OCI-LY7 (cell line): ENCODE results near the gene CERS6. TPM values are rescaled to one million over a fixed set of nuclear protein-coding genes. Genes with fewer than 3 reads are reported as not detected.

Source experiments
- BruUV-seq: library from RNA; stranded (reverse); fragments of 400-500 nt; replicated peaks from 2 replicates; lab custom pipeline; 2021; lab: Mats Ljungman, UMichigan
- CTCF ChIA-PET: fragments of 300-600 bp; sonication (Branson Sonifier 250); formaldehyde crosslinking; loops from one replicate; lab custom pipeline; 2022; ENCODE audit warnings: antibody characterized with exemption; ENCODE audit not compliant: unreplicated experiment; lab: Charles Lee
- POLR2A ChIA-PET: fragments of 300-600 bp; sonication (Branson Sonifier 250); formaldehyde crosslinking; loops from one replicate; lab custom pipeline; 2022; ENCODE audit warnings: antibody characterized with exemption; lab: Charles Lee
- DNase-seq: peaks from one replicate; pipeline ENCODE4 v3.0.0-alpha.2; 2015; ENCODE audit warnings: low spot score
- H2AFZ ChIP-seq: fragments of 200-600 bp; sonication (generic), shearing (Covaris generic); 2 replicates; pipeline ENCODE4 v1.6.1; 2014; ENCODE audit warnings: mild to moderate bottlenecking, antibody characterized with exemption, low read length, moderate library complexity
- H3K27ac ChIP-seq: fragments of 200-600 bp; sonication (generic); 2 replicates; pipeline ENCODE4 v1.5.1; 2014; ENCODE audit warnings: mixed run types, low read depth, mild to moderate bottlenecking, moderate library complexity, low read length, inconsistent platforms; ENCODE audit not compliant: poor library complexity, severe bottlenecking
- H3K36me3 ChIP-seq: fragments of 200-600 bp; sonication (generic); 2 replicates; pipeline ENCODE4 v1.6.1; 2014; ENCODE audit warnings: mild to moderate bottlenecking, antibody characterized with exemption, low read length, moderate library complexity, mixed read lengths; ENCODE audit not compliant: insufficient read depth
- H3K4me1 ChIP-seq: fragments of 200-600 bp; sonication (generic); 2 replicates; pipeline ENCODE4 v1.5.1; 2014; ENCODE audit warnings: mild to moderate bottlenecking, low read length; ENCODE audit not compliant: insufficient read depth, poor library complexity, severe bottlenecking
- H3K4me2 ChIP-seq: fragments of 200-600 bp; sonication (generic); 2 replicates; pipeline ENCODE4 v1.6.1; 2014; ENCODE audit warnings: mild to moderate bottlenecking, low read length
- H3K4me3 ChIP-seq: fragments of 200-600 bp; sonication (generic); 2 replicates; pipeline ENCODE4 v1.5.1; 2014; ENCODE audit warnings: mild to moderate bottlenecking, low read depth, low read length; ENCODE audit not compliant: poor library complexity, severe bottlenecking
- H3K79me2 ChIP-seq: fragments of 200-600 bp; sonication (generic); 2 replicates; pipeline ENCODE4 v1.6.1; 2016; ENCODE audit warnings: low read depth, mild to moderate bottlenecking, low read length, moderate library complexity, mixed read lengths; ENCODE audit not compliant: insufficient read depth
- H3K9me2 ChIP-seq: fragments of 200-600 bp; sonication (generic); 2 replicates; pipeline ENCODE4 v1.6.1; 2016; ENCODE audit warnings: mild to moderate bottlenecking, low read length, mixed read lengths; ENCODE audit not compliant: insufficient read depth
- H3K9me3 ChIP-seq: fragments of 200-600 bp; sonication (generic); 2 replicates; pipeline ENCODE4 v1.6.1; 2014; ENCODE audit warnings: mild to moderate bottlenecking, mixed run types, low read length, mixed read lengths
- H4K20me1 ChIP-seq: fragments of 200-600 bp; sonication (generic); 2 replicates; pipeline ENCODE4 v1.6.1; 2014; ENCODE audit warnings: mild to moderate bottlenecking, antibody characterized with exemption, low read length, moderate library complexity, mixed read lengths; ENCODE audit not compliant: insufficient read depth
- EZH2phosphoT487 ChIP-seq: fragments of 200-600 bp; sonication (generic); IDR thresholded peaks from 2 replicates; pipeline ENCODE4 v1.6.1; 2018; ENCODE audit warnings: low read depth, borderline replicate concordance, mild to moderate bottlenecking, mixed run types, antibody characterized with exemption, low read length, moderate library complexity, mixed read lengths
- intact Hi-C: fragments of 100-400 bp; cut with micrococcal nuclease; formaldehyde crosslinking; loops from one replicate; pipeline ENCODE4 v1.10.0; 2022; ENCODE audit not compliant: unreplicated experiment
- total RNA-seq, 2 experiments: library from RNA; depleted of rRNA in 1 of 2; stranded (reverse); fragments of >200 nt in 1 of 2; shearing (Covaris generic) in 1 of 2; gene quantifications; 2 replicates each; pipeline ENCODE4 v1.2.3, GENCODE V29; 2014 to 2022
- TF ChIP-seq, protein P1 (sequence below): fragments of 200-600 bp; sonication (generic); conservative IDR thresholded peaks from 2 replicates; pipeline ENCODE4 v1.5.1; 2014; ENCODE audit warnings: mild to moderate bottlenecking, antibody characterized with exemption, low read length, moderate library complexity, mixed read lengths

The CERS6 gene
- total RNA-seq, 2 experiments from 2014 or later = 0.04 TPM; not detected in 1

DNA sequence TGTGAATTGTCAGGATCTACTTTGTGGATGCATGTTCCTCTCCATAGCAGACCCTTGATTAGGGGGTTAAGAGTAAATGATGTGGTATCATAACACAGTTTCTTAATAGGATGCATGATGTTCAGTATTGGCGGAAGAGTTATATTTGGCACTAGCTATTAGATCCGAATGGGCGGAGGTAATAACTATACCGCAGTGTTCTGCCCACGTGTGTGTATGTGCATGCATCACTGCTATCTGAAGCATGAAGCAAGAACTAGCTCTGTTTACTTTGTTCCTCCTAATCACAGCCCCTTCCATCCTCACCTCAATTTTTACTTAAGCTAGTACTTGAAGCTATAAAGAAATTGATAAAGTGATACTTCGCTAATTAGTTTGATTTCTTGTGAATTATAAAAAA, 186.8 kb downstream of the CERS6 start:
- Histone ChIP-seq H3K4me2 (no peak overlapping the region), H3K9me2 (no peaks in the 10 kb centered on the region), H3K4me1 (no peaks in the 10 kb centered on the region), H2AFZ (no peak overlapping the region), H3K27ac (no peak overlapping the region), H3K36me3 (no peaks in the 10 kb centered on the region), H3K79me2 (no peaks in the 10 kb centered on the region), H3K9me3 (no peaks in the 10 kb centered on the region), H3K4me3 (no peak overlapping the region), H4K20me1 (no peaks in the 10 kb centered on the region)
- no peak for TF ChIP-seq EZH2phosphoT487
- TF ChIP-seq, protein P1, sequence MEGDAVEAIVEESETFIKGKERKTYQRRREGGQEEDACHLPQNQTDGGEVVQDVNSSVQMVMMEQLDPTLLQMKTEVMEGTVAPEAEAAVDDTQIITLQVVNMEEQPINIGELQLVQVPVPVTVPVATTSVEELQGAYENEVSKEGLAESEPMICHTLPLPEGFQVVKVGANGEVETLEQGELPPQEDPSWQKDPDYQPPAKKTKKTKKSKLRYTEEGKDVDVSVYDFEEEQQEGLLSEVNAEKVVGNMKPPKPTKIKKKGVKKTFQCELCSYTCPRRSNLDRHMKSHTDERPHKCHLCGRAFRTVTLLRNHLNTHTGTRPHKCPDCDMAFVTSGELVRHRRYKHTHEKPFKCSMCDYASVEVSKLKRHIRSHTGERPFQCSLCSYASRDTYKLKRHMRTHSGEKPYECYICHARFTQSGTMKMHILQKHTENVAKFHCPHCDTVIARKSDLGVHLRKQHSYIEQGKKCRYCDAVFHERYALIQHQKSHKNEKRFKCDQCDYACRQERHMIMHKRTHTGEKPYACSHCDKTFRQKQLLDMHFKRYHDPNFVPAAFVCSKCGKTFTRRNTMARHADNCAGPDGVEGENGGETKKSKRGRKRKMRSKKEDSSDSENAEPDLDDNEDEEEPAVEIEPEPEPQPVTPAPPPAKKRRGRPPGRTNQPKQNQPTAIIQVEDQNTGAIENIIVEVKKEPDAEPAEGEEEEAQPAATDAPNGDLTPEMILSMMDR = no peak
- CTCF ChIA-PET = no interaction called here
- BruUV-seq = no TSS peak
- DNase-seq = no peak
- POLR2A ChIA-PET = interaction anchor here (0.8 to 1.5 kb wide), 2 partner anchors 8 to 10 kb away, joined by 3 to 4 read pairs; no protein-coding TSS in a partner anchor
- intact Hi-C loops = no loop called here

DNA sequence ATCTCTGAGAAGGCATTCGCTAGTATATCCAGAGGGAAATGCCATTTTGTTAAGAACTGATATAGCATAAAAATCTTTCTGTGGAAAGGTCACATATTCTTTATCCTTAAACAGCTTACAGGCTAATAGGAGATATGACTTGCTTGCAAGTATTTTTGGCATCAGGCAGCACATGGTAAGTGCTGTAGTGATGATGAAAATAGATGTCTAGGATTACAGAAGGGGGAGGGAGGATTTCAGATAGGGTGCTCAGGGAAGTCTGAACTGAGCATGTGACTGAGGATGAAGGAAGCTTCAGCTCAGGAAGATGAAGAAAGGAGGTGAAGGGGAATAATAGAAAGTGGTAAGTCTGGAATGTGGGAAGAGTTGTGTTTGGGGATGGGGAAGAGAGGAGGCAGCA, 187.9 kb downstream of the CERS6 start:
- Histone ChIP-seq H3K27ac (no peak overlapping the region), H3K36me3 (no peaks in the 10 kb centered on the region), H3K4me3 (no peak overlapping the region), H3K9me3 (no peaks in the 10 kb centered on the region), H3K4me2 (no peak overlapping the region), H4K20me1 (no peaks in the 10 kb centered on the region), H2AFZ (no peak overlapping the region), H3K9me2 (no peaks in the 10 kb centered on the region), H3K4me1 (no peaks in the 10 kb centered on the region), H3K79me2 (no peaks in the 10 kb centered on the region)
- POLR2A ChIA-PET = interaction anchor here (1.5 kb wide), 1 partner anchor 11 kb away, joined by 4 read pairs; no protein-coding TSS in a partner anchor
- BruUV-seq = no TSS peak
- no peak for DNase-seq
- CTCF ChIA-PET = no interaction called here
- TF ChIP-seq, protein P1 = no peak
- no peak for TF ChIP-seq EZH2phosphoT487
- intact Hi-C loops = no loop called here

DNA sequence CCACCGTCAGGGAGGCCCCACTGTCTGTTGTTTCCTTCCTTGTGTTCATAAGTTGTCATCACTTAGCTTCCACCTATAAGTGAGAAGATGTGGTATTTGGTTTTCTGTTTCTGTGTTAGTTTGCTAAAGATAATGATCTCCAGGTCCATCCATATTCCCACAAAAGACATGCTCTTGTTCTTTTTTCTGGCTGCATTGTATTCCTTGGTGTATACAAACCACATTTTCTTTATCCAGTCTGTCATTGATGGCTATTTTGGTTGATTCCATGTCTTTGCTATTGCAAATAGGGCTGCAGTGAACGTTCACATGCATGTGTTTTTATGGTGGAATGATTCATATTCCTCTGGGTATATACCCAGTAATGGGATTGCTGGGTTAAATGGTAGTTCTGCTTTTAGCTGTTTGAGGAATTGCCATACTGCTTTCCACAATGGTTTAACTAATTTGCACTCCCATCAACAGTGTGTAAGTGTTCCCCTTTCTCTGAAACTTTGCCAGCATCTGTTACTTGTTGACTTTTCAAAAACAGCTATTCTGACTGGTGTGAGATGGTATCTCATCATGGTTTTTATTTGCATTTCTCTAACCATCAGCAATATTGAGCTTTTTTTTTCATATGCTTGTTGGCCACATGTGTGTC, 189.7 kb downstream of the CERS6 start:
- H2AFZ ChIP-seq = no peak overlapping the region
- no peak overlapping the region for H3K27ac ChIP-seq
- BruUV-seq = no TSS peak
- H3K9me2 ChIP-seq = no peaks in the 10 kb centered on the region
- no peaks in the 10 kb centered on the region for H3K9me3 ChIP-seq
- CTCF ChIA-PET = no interaction called here
- no peaks in the 10 kb centered on the region for H3K79me2 ChIP-seq
- DNase-seq = no peak
- no peak overlapping the region for H3K4me2 ChIP-seq
- intact Hi-C loops = no loop called here
- H3K36me3 ChIP-seq = no peaks in the 10 kb centered on the region
- TF ChIP-seq, protein P1 = no peak
- no peak for TF ChIP-seq EZH2phosphoT487
- H3K4me1 ChIP-seq = no peaks in the 10 kb centered on the region
- H3K4me3 ChIP-seq = no peak overlapping the region
- POLR2A ChIA-PET = no interaction called here
- H4K20me1 ChIP-seq = no peaks in the 10 kb centered on the region
